GM12874 (cell line): ENCODE data around the gene MYL1.

Experiments used
- TF ChIP-seq, protein P1 (sequence below): IDR thresholded peaks from 2 replicates; pipeline ENCODE4 v1.5.1; 2011; ENCODE audit warnings: low read depth, mild to moderate bottlenecking, control low read depth, low read length, moderate library complexity; ENCODE audit not compliant: insufficient read depth

Gene MYL1

DNA sequence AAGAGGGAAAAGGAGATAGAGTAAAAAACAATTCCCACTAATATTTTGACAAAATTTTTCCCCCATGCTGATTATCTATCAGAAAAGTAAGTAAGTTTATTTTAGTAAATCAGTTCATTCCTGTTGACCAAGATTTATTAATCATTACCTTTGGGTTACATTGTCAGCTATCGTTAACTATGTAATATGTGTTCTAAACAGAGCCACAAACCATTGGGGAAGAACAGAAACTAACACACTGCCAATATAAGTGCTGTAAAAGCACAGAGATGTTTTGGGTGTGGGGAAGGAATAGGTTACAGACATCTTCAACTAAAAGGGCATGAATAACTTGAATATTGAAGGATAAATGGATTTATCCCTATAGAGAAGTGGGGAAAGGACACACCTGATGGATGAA is 47.3 kb downstream of the MYL1 start:
- TF ChIP-seq, protein P1, sequence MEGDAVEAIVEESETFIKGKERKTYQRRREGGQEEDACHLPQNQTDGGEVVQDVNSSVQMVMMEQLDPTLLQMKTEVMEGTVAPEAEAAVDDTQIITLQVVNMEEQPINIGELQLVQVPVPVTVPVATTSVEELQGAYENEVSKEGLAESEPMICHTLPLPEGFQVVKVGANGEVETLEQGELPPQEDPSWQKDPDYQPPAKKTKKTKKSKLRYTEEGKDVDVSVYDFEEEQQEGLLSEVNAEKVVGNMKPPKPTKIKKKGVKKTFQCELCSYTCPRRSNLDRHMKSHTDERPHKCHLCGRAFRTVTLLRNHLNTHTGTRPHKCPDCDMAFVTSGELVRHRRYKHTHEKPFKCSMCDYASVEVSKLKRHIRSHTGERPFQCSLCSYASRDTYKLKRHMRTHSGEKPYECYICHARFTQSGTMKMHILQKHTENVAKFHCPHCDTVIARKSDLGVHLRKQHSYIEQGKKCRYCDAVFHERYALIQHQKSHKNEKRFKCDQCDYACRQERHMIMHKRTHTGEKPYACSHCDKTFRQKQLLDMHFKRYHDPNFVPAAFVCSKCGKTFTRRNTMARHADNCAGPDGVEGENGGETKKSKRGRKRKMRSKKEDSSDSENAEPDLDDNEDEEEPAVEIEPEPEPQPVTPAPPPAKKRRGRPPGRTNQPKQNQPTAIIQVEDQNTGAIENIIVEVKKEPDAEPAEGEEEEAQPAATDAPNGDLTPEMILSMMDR, result no peak

DNA sequence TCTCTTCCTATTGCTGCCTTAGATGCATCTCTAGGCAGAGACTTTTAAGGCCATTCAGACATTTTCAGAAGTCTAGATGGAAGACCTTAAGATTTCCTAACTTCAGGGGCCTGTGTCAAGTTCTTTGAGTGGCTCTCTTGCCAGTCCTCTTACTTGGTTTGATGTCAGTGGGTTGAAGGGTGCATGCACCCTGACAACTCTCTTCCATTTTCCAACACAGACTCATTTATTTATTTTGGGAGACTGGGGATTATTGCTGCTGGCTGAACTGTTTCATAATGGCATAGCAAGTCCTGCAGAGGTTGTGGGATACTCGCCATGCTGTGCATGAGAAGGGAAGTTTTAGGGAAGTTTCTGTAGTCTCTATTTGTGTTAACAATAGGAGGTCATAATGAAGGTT is 50.7 kb downstream of the MYL1 start:
- TF ChIP-seq, protein P1, result no peak

DNA sequence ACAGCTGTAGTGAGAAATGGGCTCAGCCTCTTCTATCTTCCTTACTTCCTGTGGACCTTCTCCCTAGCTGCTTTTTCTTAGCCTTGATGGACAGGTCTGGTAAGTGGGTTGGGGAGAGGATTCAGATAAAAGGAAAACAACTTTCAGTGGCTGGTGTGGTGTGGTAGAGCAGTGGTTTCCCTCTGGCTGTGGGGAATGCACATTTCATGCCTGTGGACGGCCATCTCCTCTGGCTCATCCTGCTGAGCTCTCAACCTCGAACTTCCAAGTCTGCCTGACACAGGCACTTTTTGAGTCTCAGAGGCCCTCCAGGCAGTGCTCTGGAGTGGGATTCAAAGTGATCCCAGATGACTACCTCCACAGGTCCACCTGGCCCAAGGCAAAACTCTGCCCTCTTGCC is 51.1 kb downstream of the MYL1 start:
- TF ChIP-seq, protein P1, result no peak

DNA sequence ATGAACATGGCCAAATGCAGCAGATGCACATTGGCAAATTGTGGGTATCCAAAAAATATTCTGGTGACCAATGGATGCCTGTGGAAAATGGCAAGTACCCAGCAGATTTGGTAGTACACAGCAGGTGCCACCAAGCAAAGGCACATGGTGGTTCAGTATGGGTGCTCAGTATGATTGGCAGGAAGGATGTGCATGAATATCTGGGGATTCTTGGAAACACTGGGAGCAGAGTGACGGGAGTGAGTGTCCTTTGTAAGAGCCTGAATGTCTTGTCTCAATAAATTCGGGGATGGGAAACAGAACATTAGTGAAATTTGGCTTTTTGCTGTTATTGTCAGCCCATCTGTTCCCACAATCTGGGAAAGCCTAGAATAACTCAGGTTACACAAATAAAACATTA is 52.9 kb downstream of the MYL1 start:
- TF ChIP-seq, protein P1, result no peak

DNA sequence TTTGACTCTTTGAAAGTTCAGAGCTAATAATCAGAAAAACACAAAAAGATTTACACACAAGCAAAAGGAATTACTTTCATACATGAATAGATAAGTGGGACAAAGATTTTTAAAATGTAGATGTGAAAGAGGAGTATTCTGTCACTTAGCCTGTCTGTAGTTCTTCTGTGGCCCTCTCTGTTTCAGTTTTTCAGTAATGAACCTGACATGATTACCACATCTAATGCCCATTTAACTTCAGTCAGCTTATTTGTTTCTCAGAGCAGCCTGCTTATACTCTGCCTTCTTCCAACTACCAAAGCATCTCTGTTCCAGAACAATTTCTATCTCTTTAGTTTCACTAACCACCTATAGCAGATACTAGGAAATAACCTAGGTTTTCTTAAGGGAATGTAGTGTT is 55.3 kb downstream of the MYL1 start:
- TF ChIP-seq, protein P1, result no peak

DNA sequence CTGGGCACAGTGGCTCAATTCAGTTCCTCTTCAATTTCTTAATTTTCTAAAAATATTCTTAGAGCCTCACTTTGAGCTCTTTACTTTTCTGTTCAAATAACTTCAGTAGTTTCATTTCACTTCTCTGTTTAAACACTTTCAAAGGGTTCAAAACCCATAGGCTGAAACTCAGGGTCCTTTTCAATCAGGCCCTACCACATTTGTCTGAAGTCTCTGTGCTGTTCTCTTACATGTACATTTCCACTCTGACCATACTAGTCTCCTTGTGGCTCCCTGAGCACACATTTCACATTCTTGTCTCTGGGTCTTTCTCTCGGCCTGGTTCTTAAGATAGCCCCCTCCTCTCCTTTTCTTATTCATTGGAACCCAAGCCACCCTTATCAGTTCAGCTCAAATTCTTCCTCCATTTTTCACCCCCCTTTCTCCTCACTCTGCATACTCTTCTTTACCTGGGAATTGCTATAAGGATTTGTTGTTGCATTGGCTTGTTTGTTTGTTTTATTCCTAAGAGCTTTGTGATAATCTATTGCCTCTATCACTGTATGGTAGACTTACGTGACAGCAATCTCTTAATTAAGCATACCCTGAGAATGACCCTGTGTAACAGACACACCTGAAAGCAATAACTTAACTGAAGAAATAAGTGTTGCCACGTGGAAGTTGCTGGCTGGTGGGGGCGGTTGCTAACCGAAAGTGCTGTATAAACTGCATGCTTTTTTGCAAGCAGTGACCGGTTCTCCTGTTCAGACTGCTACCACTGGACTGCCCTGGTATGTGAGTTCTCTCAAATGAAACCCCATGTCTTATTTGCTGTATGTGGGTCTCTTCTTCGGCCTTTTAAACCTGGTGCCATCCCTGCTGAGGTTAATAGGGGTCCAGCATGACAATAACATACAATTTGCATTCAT is 62.0 kb downstream of the MYL1 start:
- TF ChIP-seq, protein P1, result no peak

DNA sequence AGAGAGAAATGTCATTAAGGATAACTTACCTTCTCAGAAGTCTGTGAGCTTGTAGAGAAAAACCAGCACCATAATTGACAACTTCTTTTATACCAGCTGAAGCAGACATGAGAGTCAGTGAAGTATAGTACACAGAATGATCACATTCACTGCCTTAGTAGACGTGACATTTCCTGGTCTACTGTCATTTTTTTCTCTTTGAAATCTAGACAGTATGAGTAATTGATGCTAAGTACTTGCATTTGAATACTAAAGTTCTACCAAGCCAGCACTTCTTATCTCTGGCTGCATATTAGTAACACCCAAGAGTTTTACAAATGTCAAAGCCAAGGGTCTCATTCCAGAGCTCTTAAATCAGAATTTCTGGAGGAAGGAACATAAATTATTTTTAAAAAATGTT is 64.4 kb downstream of the MYL1 start:
- TF ChIP-seq, protein P1, result no peak
